ENCODE measurements around the gene CDH22.
A peak's percentile ranks its signal among the peaks of the same experiment; 100 is the strongest.

CDH22 gene

GRCh38 chr20:46133886-46134654, 174.2 kb downstream of the CDH22 start:
- TF ChIP-seq CREB1 (IDR thresholded peaks at IDR 0.05; ENCODE audit: low read depth), result no peak
- TF ChIP-seq CEBPB (IDR thresholded peaks at IDR 0.05), result no peak
- no peak for TF ChIP-seq ZBTB7A (IDR thresholded peaks at IDR 0.05; ENCODE audit: low read depth)
- no peak for TF ChIP-seq NFIC (IDR thresholded peaks at IDR 0.05)
- no peak for TF ChIP-seq YY1 (IDR thresholded peaks at IDR 0.05; ENCODE audit: low read depth)
- no peak for TF ChIP-seq REST (IDR thresholded peaks at IDR 0.05; ENCODE audit: low read depth)
- no peak for TF ChIP-seq EGR1 (IDR thresholded peaks at IDR 0.05)
- TF ChIP-seq TAF1 (IDR thresholded peaks at IDR 0.05; ENCODE audit: low read depth), result no peak

GRCh38 chr20:46132705-46133120, 175.6 kb downstream of the CDH22 start:
- TF ChIP-seq RAD21 (IDR thresholded peaks at IDR 0.05; ENCODE audit: low read depth), result peak; percentile 89
- TF ChIP-seq TEAD4 (IDR thresholded peaks at IDR 0.05), result no peak
- TF ChIP-seq NFIC (IDR thresholded peaks at IDR 0.05), result no peak
- TF ChIP-seq ZBTB7A (IDR thresholded peaks at IDR 0.05; ENCODE audit: low read depth), result no peak

- no peak for TF ChIP-seq USF1 (IDR thresholded peaks at IDR 0.05)
- no peak for TF ChIP-seq TCF12 (IDR thresholded peaks at IDR 0.05; ENCODE audit: low read depth)
- no peak for TF ChIP-seq NFIC (IDR thresholded peaks at IDR 0.05)
- no peak for TF ChIP-seq CREB1 (IDR thresholded peaks at IDR 0.05; ENCODE audit: low read depth)
- no peak for TF ChIP-seq YY1 (IDR thresholded peaks at IDR 0.05; ENCODE audit: low read depth)
- TF ChIP-seq TEAD4 (IDR thresholded peaks at IDR 0.05), result no peak
- TF ChIP-seq TAF1 (IDR thresholded peaks at IDR 0.05; ENCODE audit: low read depth), result no peak
Measured at GRCh38 chr20:46131396-46131795, 176.9 kb downstream of the CDH22 start.

- no peak for TF ChIP-seq CREB1 (IDR thresholded peaks at IDR 0.05; ENCODE audit: low read depth)
- no peak for TF ChIP-seq TEAD4 (IDR thresholded peaks at IDR 0.05)
- TF ChIP-seq EGR1 (IDR thresholded peaks at IDR 0.05), result no peak
- no peak for TF ChIP-seq USF1 (IDR thresholded peaks at IDR 0.05)
- TF ChIP-seq TAF1 (IDR thresholded peaks at IDR 0.05; ENCODE audit: low read depth), result no peak
- TF ChIP-seq MAX (IDR thresholded peaks at IDR 0.05), result no peak
- TF ChIP-seq TCF12 (IDR thresholded peaks at IDR 0.05; ENCODE audit: low read depth), result no peak
- TF ChIP-seq REST (IDR thresholded peaks at IDR 0.05; ENCODE audit: low read depth), result no peak
- TF ChIP-seq YY1 (IDR thresholded peaks at IDR 0.05; ENCODE audit: low read depth), result no peak
- no peak for TF ChIP-seq EP300 (IDR thresholded peaks at IDR 0.05; ENCODE audit: borderline replicate concordance)
- no peak for TF ChIP-seq RAD21 (IDR thresholded peaks at IDR 0.05; ENCODE audit: low read depth)
- no peak for TF ChIP-seq FOXM1 (IDR thresholded peaks at IDR 0.05; ENCODE audit: borderline replicate concordance, low read depth)
- TF ChIP-seq ZBTB7A (IDR thresholded peaks at IDR 0.05; ENCODE audit: low read depth), result no peak
Measured at GRCh38 chr20:46130534-46130933, 177.8 kb downstream of the CDH22 start.

GRCh38 chr20:46129955-46130481, 178.3 kb downstream of the CDH22 start:
- TF ChIP-seq TCF12 (IDR thresholded peaks at IDR 0.05; ENCODE audit: low read depth) (no peak), FOXM1 (IDR thresholded peaks at IDR 0.05; ENCODE audit: borderline replicate concordance, low read depth) (no peak)

- peak; percentile 62 for TF ChIP-seq RAD21 (IDR thresholded peaks at IDR 0.05; ENCODE audit: low read depth)
- no peak for TF ChIP-seq TEAD4 (IDR thresholded peaks at IDR 0.05)
Measured at GRCh38 chr20:46128310-46129151, 179.8 kb downstream of the CDH22 start.
